ENCODE data around the gene PCYT1A. TPM values are rescaled to one million over a fixed set of nuclear protein-coding genes. Genes with fewer than 3 reads are reported as not detected.

The PCYT1A gene
- total and polyA plus RNA-seq, 12 donors, result 20.8 to 111 (median 73.9) TPM

DNA sequence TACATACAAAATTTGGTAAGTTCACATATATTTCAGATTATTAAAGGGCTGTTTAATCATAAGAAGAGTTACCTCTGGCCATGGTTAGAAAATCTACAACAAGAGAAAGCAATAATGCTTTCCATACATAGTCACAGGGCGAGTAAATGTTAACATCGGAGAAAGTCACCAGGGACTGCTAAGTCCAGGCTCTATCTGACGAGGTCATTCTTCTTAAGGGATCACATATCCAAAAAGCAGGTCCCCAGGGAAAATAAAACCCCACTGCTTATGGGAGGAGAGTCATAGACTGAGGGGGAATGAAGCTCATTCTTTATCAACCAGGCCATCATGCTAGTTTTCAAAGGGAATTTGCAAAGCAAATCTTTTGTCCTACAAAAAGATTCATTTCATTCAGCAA lies 3.1 kb downstream of the PCYT1A start:
- 40 to 67% (median 60%) methylated on average over 3 of the region's 3 CpGs for WGBS, 4 donors
- intact Hi-C loops (cut with DNase I), result no loop called here

DNA sequence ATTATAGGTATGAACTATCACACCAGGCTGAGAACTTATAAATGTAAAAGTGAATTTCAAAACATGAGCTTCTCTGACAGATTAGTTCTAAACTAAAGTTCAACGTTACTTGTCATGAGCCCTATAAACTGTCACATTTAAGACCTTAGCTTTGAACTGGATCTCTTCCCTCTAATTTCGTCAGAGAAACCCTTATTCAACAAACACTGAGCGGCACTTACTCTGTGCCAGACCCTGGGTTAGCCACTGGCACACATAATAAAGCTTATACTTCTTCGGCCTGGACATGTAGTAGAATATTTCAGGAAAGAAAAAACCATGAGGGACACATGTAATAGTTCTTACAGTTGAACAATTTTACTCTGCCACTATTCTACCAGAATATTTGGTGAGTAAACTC lies 5.6 kb downstream of the PCYT1A start:
- Histone ChIP-seq H3K4me3 (no peak overlapping the region), H3K27ac (no peak overlapping the region), H3K4me1 (replicated peaks in 1 of 2) (peaks cover 35 to 62% of the 10 kb centered on the region in 2 donors), H3K36me3 (replicated peaks in 1 of 2) (no peaks in the 10 kb centered on the region), H3K9me3 (replicated peaks in 1 of 3) (no peaks in the 10 kb centered on the region), H3K27me3 (no peaks in the 10 kb centered on the region)
- intact Hi-C loops (cut with DNase I), result no loop called here
- WGBS, 4 donors, result 81 to 93% (median 84%) methylated on average over 4 of the region's 4 CpGs
- TF ChIP-seq POLR2A (IDR thresholded peaks at IDR 0.05), result no peak
- TF ChIP-seq, protein P1, sequence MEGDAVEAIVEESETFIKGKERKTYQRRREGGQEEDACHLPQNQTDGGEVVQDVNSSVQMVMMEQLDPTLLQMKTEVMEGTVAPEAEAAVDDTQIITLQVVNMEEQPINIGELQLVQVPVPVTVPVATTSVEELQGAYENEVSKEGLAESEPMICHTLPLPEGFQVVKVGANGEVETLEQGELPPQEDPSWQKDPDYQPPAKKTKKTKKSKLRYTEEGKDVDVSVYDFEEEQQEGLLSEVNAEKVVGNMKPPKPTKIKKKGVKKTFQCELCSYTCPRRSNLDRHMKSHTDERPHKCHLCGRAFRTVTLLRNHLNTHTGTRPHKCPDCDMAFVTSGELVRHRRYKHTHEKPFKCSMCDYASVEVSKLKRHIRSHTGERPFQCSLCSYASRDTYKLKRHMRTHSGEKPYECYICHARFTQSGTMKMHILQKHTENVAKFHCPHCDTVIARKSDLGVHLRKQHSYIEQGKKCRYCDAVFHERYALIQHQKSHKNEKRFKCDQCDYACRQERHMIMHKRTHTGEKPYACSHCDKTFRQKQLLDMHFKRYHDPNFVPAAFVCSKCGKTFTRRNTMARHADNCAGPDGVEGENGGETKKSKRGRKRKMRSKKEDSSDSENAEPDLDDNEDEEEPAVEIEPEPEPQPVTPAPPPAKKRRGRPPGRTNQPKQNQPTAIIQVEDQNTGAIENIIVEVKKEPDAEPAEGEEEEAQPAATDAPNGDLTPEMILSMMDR (IDR thresholded peaks at IDR 0.05), result no peak
- no peak for DNase-seq

More for the DNA sequence above, 3.1 kb downstream of the PCYT1A start:
- Histone ChIP-seq H3K9me3 (replicated peaks in 1 of 3) (no peaks in the 10 kb centered on the region), H3K36me3 (replicated peaks in 1 of 2) (no peaks in the 10 kb centered on the region), H3K4me3 (no peak overlapping the region), H3K27me3 (no peaks in the 10 kb centered on the region), H3K4me1 (replicated peaks in 1 of 2) (peaks cover 35 to 52% of the 10 kb centered on the region in 2 donors), H3K27ac (peak overlapping the region in 2 of 5 donors; percentile 11 to 27)
- TF ChIP-seq POLR2A (IDR thresholded peaks at IDR 0.05), result no peak
- TF ChIP-seq, protein P1 (IDR thresholded peaks at IDR 0.05), result no peak
- no peak for DNase-seq

DNA sequence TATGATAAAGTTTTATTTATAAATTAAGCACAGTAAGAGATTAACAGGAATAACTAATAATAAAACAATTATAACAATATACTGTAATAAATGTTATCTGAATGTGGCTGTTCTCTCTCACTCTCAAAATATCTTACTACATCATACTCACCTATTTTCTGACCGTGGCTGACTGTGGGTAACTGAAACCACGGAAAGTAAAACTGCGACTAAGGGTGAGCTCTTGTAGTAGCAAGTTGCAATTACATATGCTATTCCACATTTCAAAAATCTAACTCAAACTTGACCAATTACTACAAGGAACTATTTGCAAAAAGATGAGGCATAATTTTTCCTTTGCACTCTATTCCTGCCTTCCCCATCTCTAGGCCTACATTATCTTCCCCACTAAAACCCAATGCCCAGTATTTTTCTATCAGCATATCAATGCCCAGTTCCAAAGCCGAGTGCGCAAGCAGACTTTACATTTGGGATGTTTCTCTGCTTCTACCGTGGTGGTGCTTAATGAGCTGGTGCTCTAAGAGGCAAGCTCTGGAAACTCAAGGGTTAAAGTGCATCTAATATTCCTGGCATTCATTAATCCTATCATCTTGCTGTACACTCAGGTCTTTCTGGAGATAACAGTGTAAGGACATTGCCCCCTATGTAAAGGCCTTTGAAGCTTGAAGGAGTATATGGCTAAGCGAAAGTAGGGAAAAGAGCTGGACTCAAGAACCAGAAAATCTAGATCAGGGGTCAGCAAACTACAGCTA lies 6.7 kb downstream of the PCYT1A start:
- Histone ChIP-seq H3K9me3 (replicated peaks in 1 of 3) (no peaks in the 10 kb centered on the region), H3K4me3 (no peak overlapping the region), H3K36me3 (replicated peaks in 1 of 2) (no peaks in the 10 kb centered on the region), H3K27me3 (no peaks in the 10 kb centered on the region), H3K27ac (no peak overlapping the region), H3K4me1 (replicated peaks in 1 of 2) (peaks cover 26 to 52% of the 10 kb centered on the region in 2 donors)
- intact Hi-C loops (cut with DNase I), result no loop called here
- 83 to 90% (median 88%) methylated on average over 7 of the region's 7 CpGs for WGBS, 4 donors
- TF ChIP-seq, protein P1 (IDR thresholded peaks at IDR 0.05), result no peak
- TF ChIP-seq POLR2A (IDR thresholded peaks at IDR 0.05), result no peak
- no peak for DNase-seq

DNA sequence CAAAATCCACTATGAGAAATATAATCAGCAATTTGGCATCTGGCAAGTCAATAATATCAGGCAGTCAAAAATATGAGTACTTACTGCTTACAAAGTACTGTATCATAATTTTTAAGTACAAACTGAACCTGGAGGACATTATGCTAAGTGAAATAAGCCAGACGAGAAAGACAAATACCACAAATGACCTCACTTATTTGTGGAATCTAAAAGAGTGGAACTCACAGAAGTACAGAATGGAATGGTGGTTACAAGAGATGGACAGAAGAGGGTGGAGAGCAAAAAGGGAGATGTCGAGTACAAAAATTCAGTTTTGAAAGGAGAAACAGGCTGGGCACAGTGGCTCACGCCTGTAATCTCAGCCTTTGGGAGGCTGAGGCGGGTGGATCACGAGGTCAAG lies 12.4 kb downstream of the PCYT1A start:
- WGBS, 4 donors, result 92 to 95% (median 95%) methylated on average over 5 of the region's 5 CpGs
- Histone ChIP-seq H3K4me3 (no peak overlapping the region), H3K27me3 (no peaks in the 10 kb centered on the region), H3K27ac (no peak overlapping the region), H3K36me3 (replicated peaks in 1 of 2) (peaks cover 0 to 5% of the 10 kb centered on the region in 2 donors), H3K4me1 (replicated peaks in 1 of 2) (peaks cover 7 to 22% of the 10 kb centered on the region in 2 donors), H3K9me3 (replicated peaks in 1 of 3) (no peaks in the 10 kb centered on the region)
- no peak for TF ChIP-seq POLR2A (IDR thresholded peaks at IDR 0.05)
- TF ChIP-seq, protein P1 (IDR thresholded peaks at IDR 0.05), result no peak
- DNase-seq, result no peak
- intact Hi-C loops (cut with DNase I), result no loop called here
